H1 (cell line): ENCODE measurements around the gene CASP9. TPM values are rescaled to one million over a fixed set of nuclear protein-coding genes. Genes with fewer than 3 reads are reported as not detected.

Experiments used
- CTCF ChIA-PET: fragments of 300-600 bp; sonication (Branson Sonifier 250); formaldehyde crosslinking; loops from one replicate; lab custom pipeline; 2021; ENCODE audit not compliant: partially characterized antibody; lab: Charles Lee
- POLR2A ChIA-PET: fragments of 300-600 bp; sonication (Branson Sonifier 250); formaldehyde crosslinking; loops from one replicate; lab custom pipeline; 2021; ENCODE audit warnings: inconsistent platforms; ENCODE audit not compliant: partially characterized antibody; lab: Charles Lee
- DNase-seq, 2 experiments: peaks; one replicate each; pipeline versions ENCODE4 v3.0.0 to v3.0.0-alpha.2; 2010 to 2022; ENCODE audit warnings: low spot score in 2 of 2, low read depth in 1 of 2, mixed read lengths in 1 of 2
- FAIRE-seq: peaks from 2 replicates; lab custom pipeline; 2011; peaks lifted over from hg19 to GRCh38; lab: Jason Lieb, UNC
- H2AFZ ChIP-seq: 2 replicates; pipeline ENCODE4 v1.8.1; 2012; ENCODE audit warnings: low read length, inconsistent platforms
- H2AK5ac ChIP-seq: 2 replicates; pipeline ENCODE4 v1.6.1; 2013; ENCODE audit warnings: low read depth, low read length
- H2BK120ac ChIP-seq: replicated peaks from 2 replicates; pipeline ENCODE3; 2013; ENCODE audit warnings: low read depth, low read length, inconsistent platforms
- H2BK12ac ChIP-seq: 2 replicates; pipeline ENCODE4 v1.6.1; 2013; ENCODE audit warnings: low read depth, low read length
- H2BK15ac ChIP-seq: 2 replicates; pipeline ENCODE4 v1.6.1; 2013; ENCODE audit warnings: low read length
- H2BK20ac ChIP-seq: 2 replicates; pipeline ENCODE4 v1.6.1; 2013; ENCODE audit warnings: low read length
- H2BK5ac ChIP-seq: 2 replicates; pipeline ENCODE4 v1.6.1; 2013; ENCODE audit warnings: low read depth, low read length
- H3K14ac ChIP-seq: 2 replicates; pipeline ENCODE4 v1.6.1; 2013; ENCODE audit warnings: inconsistent platforms; ENCODE audit not compliant: insufficient read length
- H3K18ac ChIP-seq: 2 replicates; pipeline ENCODE4 v1.6.1; 2013; ENCODE audit warnings: low read length; ENCODE audit errors: extremely low read depth
- H3K23ac ChIP-seq: 2 replicates; pipeline ENCODE4 v1.6.1; 2013; ENCODE audit warnings: inconsistent platforms; ENCODE audit not compliant: insufficient read length
- H3K23me2 ChIP-seq: 2 replicates; pipeline ENCODE4 v1.6.1; 2013; ENCODE audit warnings: low read depth, low read length
- H3K27ac ChIP-seq: 2 replicates; pipeline ENCODE4 v1.6.1; 2011; ENCODE audit warnings: low read depth, low read length, inconsistent platforms
- H3K27me3 ChIP-seq, 4 experiments: replicated peaks in 1 of 4; 1 replicate in 1 of 4; 2 replicates in 3 of 4; pipeline versions ENCODE4 v1.6.1 to v1.8.1; 2011 to 2013; ENCODE audit warnings: low read length in 3 of 4, mild to moderate bottlenecking in 3 of 4, inconsistent platforms in 2 of 4, mixed read lengths in 2 of 4, moderate library complexity in 1 of 4; ENCODE audit not compliant: control insufficient read depth in 3 of 4, insufficient read depth in 3 of 4; ENCODE audit errors: extremely low read depth in 1 of 4
- H3K36me3 ChIP-seq, 4 experiments: 2 replicates each; pipeline versions ENCODE4 v1.6.1 to v1.8.1; 2011 to 2013; ENCODE audit warnings: mild to moderate bottlenecking in 4 of 4, low read length in 3 of 4, moderate library complexity in 2 of 4, control low read depth in 1 of 4, inconsistent platforms in 1 of 4; ENCODE audit not compliant: insufficient read depth in 4 of 4, control insufficient read depth in 2 of 4
- H3K4ac ChIP-seq: replicated peaks from 2 replicates; pipeline ENCODE3; 2013; ENCODE audit warnings: low read length, low read depth, mixed read lengths, inconsistent platforms; ENCODE audit not compliant: insufficient read length
- H3K4me1 ChIP-seq, 4 experiments: replicated peaks in 1 of 4; 1 replicate in 1 of 4; 2 replicates in 3 of 4; pipeline versions ENCODE4 v1.6.1 to v1.8.1; 2011 to 2013; ENCODE audit warnings: low read length in 3 of 4, inconsistent platforms in 2 of 4, mixed read lengths in 1 of 4; ENCODE audit not compliant: insufficient read depth in 4 of 4, control insufficient read depth in 3 of 4
- H3K4me2 ChIP-seq, 2 experiments: 2 replicates each; pipeline versions ENCODE4 v1.6.1 to v1.8.1; 2011 to 2013; ENCODE audit warnings: low read depth in 2 of 2, low read length in 2 of 2, control low read depth in 1 of 2, inconsistent platforms in 1 of 2, mild to moderate bottlenecking in 1 of 2; ENCODE audit not compliant: insufficient read depth in 1 of 2
- H3K4me3 ChIP-seq, 4 experiments: fragments of 200-600, 300-600 bp in 1 of 4; sonication (generic), shearing (Covaris generic), sonication (Bioruptor Twin) in 1 of 4; 2 replicates each; pipeline versions ENCODE4 v1.5.1 to v1.8.1; 2011 to 2016; ENCODE audit warnings: low read length in 4 of 4, low read depth in 3 of 4, control low read depth in 2 of 4, inconsistent platforms in 2 of 4, mild to moderate bottlenecking in 2 of 4, mixed read lengths in 1 of 4, moderate library complexity in 1 of 4; ENCODE audit not compliant: insufficient read depth in 2 of 4; ENCODE audit errors: extremely low read depth in 1 of 4
- H3K56ac ChIP-seq: replicated peaks from 2 replicates; pipeline ENCODE3; 2013; ENCODE audit warnings: low read depth, mild to moderate bottlenecking, mixed read lengths, low read length, inconsistent platforms; ENCODE audit not compliant: insufficient read length
- H3K79me1 ChIP-seq: 2 replicates; pipeline ENCODE4 v1.6.1; 2013; ENCODE audit warnings: low read depth, low read length, control low read depth
- H3K79me2 ChIP-seq, 2 experiments: 2 replicates each; pipeline versions ENCODE4 v1.6.1 to v1.8.1; 2012 to 2013; ENCODE audit warnings: low read length in 2 of 2, mild to moderate bottlenecking in 2 of 2, inconsistent platforms in 1 of 2; ENCODE audit not compliant: insufficient read depth in 2 of 2, control insufficient read depth in 1 of 2
- H3K9ac ChIP-seq, 4 experiments: replicated peaks in 1 of 4; 1 replicate in 1 of 4; 2 replicates in 3 of 4; pipeline versions ENCODE4 v1.6.1 to v1.8.1; 2011 to 2013; ENCODE audit warnings: low read depth in 3 of 4, low read length in 3 of 4, control low read depth in 2 of 4, mild to moderate bottlenecking in 2 of 4, moderate library complexity in 2 of 4, inconsistent platforms in 1 of 4; ENCODE audit errors: extremely low read depth in 1 of 4
- H3K9me3 ChIP-seq, 2 experiments: 2 replicates each; pipeline versions ENCODE4 v1.6.1 to v1.8.1; 2012 to 2013; ENCODE audit warnings: mild to moderate bottlenecking in 2 of 2, moderate library complexity in 2 of 2, control low read depth in 1 of 2, inconsistent platforms in 1 of 2, low read depth in 1 of 2, low read length in 1 of 2, mixed read lengths in 1 of 2; ENCODE audit not compliant: insufficient read depth in 2 of 2
- H4K20me1 ChIP-seq, 2 experiments: replicated peaks in 1 of 2; 2 replicates each; pipeline versions ENCODE3 to v1.8.1; 2011 to 2013; ENCODE audit warnings: inconsistent platforms in 2 of 2, low read length in 2 of 2, mild to moderate bottlenecking in 1 of 2; ENCODE audit not compliant: insufficient read depth in 2 of 2, control insufficient read depth in 1 of 2
- H4K5ac ChIP-seq: 2 replicates; pipeline ENCODE4 v1.6.1; 2013; ENCODE audit warnings: low read length, low read depth, mixed read lengths, inconsistent platforms; ENCODE audit not compliant: insufficient read length
- H4K8ac ChIP-seq: 2 replicates; pipeline ENCODE4 v1.8.0; 2013; ENCODE audit warnings: mild to moderate bottlenecking, moderate library complexity, low read length, inconsistent platforms; ENCODE audit not compliant: insufficient read depth; ENCODE audit errors: extremely low read depth
- H4K91ac ChIP-seq: replicated peaks from 2 replicates; pipeline ENCODE3; 2013; ENCODE audit warnings: low read length, mixed read lengths, inconsistent platforms; ENCODE audit not compliant: insufficient read length
- ATF2 ChIP-seq: IDR thresholded peaks from 2 replicates; pipeline ENCODE4 v1.6.1; 2012; ENCODE audit warnings: low read length, inconsistent platforms
- CBX8 ChIP-seq: fragments of 300-800, 300-1000 bp; sonication (generic); IDR thresholded peaks from 2 replicates; pipeline ENCODE4 v1.7.1; 2016; ENCODE audit warnings: low read depth, low read length, borderline replicate concordance
- JUND ChIP-seq: IDR thresholded peaks from 2 replicates; pipeline ENCODE4 v1.6.1; 2011; ENCODE audit warnings: mild to moderate bottlenecking, improper control_type of control experiment, low read length
- MAX ChIP-seq: IDR thresholded peaks from 2 replicates; pipeline ENCODE4 v1.6.1; 2012; ENCODE audit warnings: inconsistent platforms
- NRF1 ChIP-seq: IDR thresholded peaks from 2 replicates; pipeline ENCODE4 v1.6.1; 2011; ENCODE audit warnings: mild to moderate bottlenecking, low read depth, low read length, improper control_type of control experiment
- RBBP5 ChIP-seq: IDR thresholded peaks from 2 replicates; pipeline ENCODE4 v1.7.1; 2012; ENCODE audit warnings: low read depth, mild to moderate bottlenecking, inconsistent platforms, low read length, moderate library complexity, borderline replicate concordance
- SAP30 ChIP-seq: fragments of 300-600 bp; sonication (generic); IDR thresholded peaks from 2 replicates; pipeline ENCODE4 v1.7.1; 2012; ENCODE audit warnings: low read length, moderate library complexity, mild to moderate bottlenecking, inconsistent platforms; ENCODE audit not compliant: insufficient read depth, insufficient replicate concordance
- SRF ChIP-seq: IDR thresholded peaks from 2 replicates; pipeline ENCODE4 v1.6.1; 2011; ENCODE audit warnings: mild to moderate bottlenecking, low read depth, low read length, moderate library complexity
- YY1 ChIP-seq: IDR thresholded peaks from 2 replicates; pipeline ENCODE4 v1.6.1; 2011; ENCODE audit warnings: low read depth, mild to moderate bottlenecking, low read length
- WGBS, 2 experiments: shearing (Covaris generic) in 1 of 2; methylation state at CpG; one replicate each; pipeline versions ENCODE4 v1.1.6 to v1.1.7; 2013 to 2015; ENCODE audit warnings: low lambda C conversion rate in 2 of 2, mixed read lengths in 2 of 2, inconsistent platforms in 1 of 2, low coverage in 1 of 2, missing lambda C conversion rate in 1 of 2; ENCODE audit not compliant: insufficient replicate concordance in 2 of 2, insufficient coverage in 1 of 2, insufficient read length in 1 of 2; ENCODE audit errors: extremely low coverage in 1 of 2, missing lambda C conversion rate in 1 of 2; 5-methylcytosine and 5-hydroxymethylcytosine counted together
- polyA plus RNA-seq, 7 experiments: library from polyadenylated mRNA; depleted of rRNA in 3 of 7; stranded (reverse) in 5 of 7; unstranded in 2 of 7; fragments of >200 nt in 5 of 7; fragments of 200-250 nt in 2 of 7; gene quantifications; 1 replicate in 5 of 7; 2 replicates in 1 of 7; 4 replicates in 1 of 7; pipeline versions ENCODE4 v1.2.1 to v1.2.3, GENCODE V29; 2011 to 2013; ENCODE audit warnings: missing spikeins in 2 of 7, mixed read lengths in 2 of 7
- total RNA-seq: library from RNA; stranded (reverse); fragmentation: NEBNext Ultra II Directional; extraction: Animal tissue kit (Norgen Biotek cat#: 25700); gene quantifications from 2 replicates; pipeline ENCODE4 v1.2.1, GENCODE V29; 2021

CASP9 gene
- total and polyA plus RNA-seq, 2 of the 8 experiments (the other 6 are each of a cell fraction or from before 2014, with no cell fraction given): 14.8 to 36.3 TPM

GRCh38 chr1:15557008-15557407 is 33.0 kb upstream of the CASP9 start:
- no peaks in the 10 kb centered on the region for H3K9me3 ChIP-seq
- no peak overlapping the region for H3K4me2 ChIP-seq
- H2BK15ac ChIP-seq: no peak overlapping the region
- H3K14ac ChIP-seq: no peak overlapping the region
- H3K56ac ChIP-seq: no peak overlapping the region
- H2AK5ac ChIP-seq: no peak overlapping the region
- H3K9ac ChIP-seq: no peak overlapping the region
- no peak overlapping the region for H2BK5ac ChIP-seq
- H4K91ac ChIP-seq: no peak overlapping the region
- H3K79me2 ChIP-seq: no peaks in the 10 kb centered on the region
- 78% methylated on average over 2 of the region's 2 CpGs; no CpG with 5 or more reads in 1 of the 2 experiments for WGBS, 2 experiments
- no peak overlapping the region for H2BK20ac ChIP-seq
- CTCF ChIA-PET: no interaction called here
- no peak overlapping the region for H2AFZ ChIP-seq
- no peak overlapping the region for H4K5ac ChIP-seq
- POLR2A ChIA-PET: no interaction called here
- H4K20me1 ChIP-seq: no peaks in the 10 kb centered on the region
- no peak overlapping the region for H3K27ac ChIP-seq
- no peak overlapping the region for H2BK120ac ChIP-seq
- H3K18ac ChIP-seq: no peak overlapping the region
- no peaks in the 10 kb centered on the region for H3K23me2 ChIP-seq
- H3K4me3 ChIP-seq: no peak overlapping the region
- H3K4ac ChIP-seq: no peak overlapping the region
- peaks cover 0 to 21% (median 10%) of the 10 kb centered on the region in 4 experiments; a peak in 5 of 8 replicates for H3K36me3 ChIP-seq
- H4K8ac ChIP-seq: no peak overlapping the region
- H3K79me1 ChIP-seq: no peaks in the 10 kb centered on the region
- H2BK12ac ChIP-seq: no peak overlapping the region
- H3K4me1 ChIP-seq: no peaks in the 10 kb centered on the region
- H3K27me3 ChIP-seq: no peaks in the 10 kb centered on the region
- no peak overlapping the region for H3K23ac ChIP-seq
- no peak for DNase-seq
- FAIRE-seq: no peak
- TF ChIP-seq JUND: no peak
- no peak for TF ChIP-seq SAP30
- TF ChIP-seq RBBP5: no peak
- no peak for TF ChIP-seq NRF1
- TF ChIP-seq SRF: no peak
- no peak for TF ChIP-seq YY1
- TF ChIP-seq ATF2: no peak
- no peak for TF ChIP-seq CBX8
- TF ChIP-seq MAX: no peak
